Spleen (tissue), 11 donors: ENCODE data around the gene POMGNT2. TPM values are rescaled to one million over a fixed set of nuclear protein-coding genes. Genes with fewer than 3 reads are reported as not detected.

Experiments
- DNase-seq: peaks from one replicate; pipeline ENCODE4 v3.0.0-alpha.2; 2020
- H3K27ac ChIP-seq, 8 donors: fragments of 200-600 bp; sonication (generic) in 7 of 8; 1 replicate in 4 of 8; 2 replicates in 4 of 8; pipeline versions ENCODE4 v1.5.0 to v1.8.0; 2016 to 2021; ENCODE audit warnings: inconsistent platforms in 4 of 8, mild to moderate bottlenecking in 4 of 8, moderate library complexity in 1 of 8
- H3K27me3 ChIP-seq, 7 donors: fragments of 200-600 bp; sonication (generic) in 6 of 7; replicated peaks in 1 of 7; 1 replicate in 4 of 7; 2 replicates in 3 of 7; pipeline versions ENCODE4 v1.5.0 to v1.8.0; 2016 to 2021; ENCODE audit warnings: inconsistent platforms in 3 of 7, mild to moderate bottlenecking in 1 of 7
- H3K36me3 ChIP-seq, 6 donors: fragments of 200-600 bp; sonication (generic) in 5 of 6; 1 replicate in 4 of 6; 2 replicates in 2 of 6; pipeline versions ENCODE4 v1.5.0 to v1.8.0; 2016 to 2021; ENCODE audit warnings: inconsistent platforms in 2 of 6
- H3K4me1 ChIP-seq, 6 donors: fragments of 200-600 bp; sonication (generic) in 5 of 6; 1 replicate in 3 of 6; 2 replicates in 3 of 6; pipeline versions ENCODE4 v1.5.0 to v1.8.0; 2016 to 2021; ENCODE audit warnings: inconsistent platforms in 3 of 6
- H3K4me3 ChIP-seq, 8 donors: fragments of 200-600 bp; sonication (generic) in 7 of 8; 1 replicate in 4 of 8; 2 replicates in 4 of 8; pipeline versions ENCODE4 v1.5.0 to v1.8.0; 2016 to 2021; ENCODE audit warnings: inconsistent platforms in 4 of 8, mild to moderate bottlenecking in 4 of 8, moderate library complexity in 2 of 8
- H3K9me3 ChIP-seq, 8 donors: fragments of 200-600 bp; sonication (generic) in 7 of 8; 1 replicate in 4 of 8; 2 replicates in 4 of 8; pipeline versions ENCODE4 v1.5.0 to v1.8.0; 2016 to 2021; ENCODE audit warnings: inconsistent platforms in 4 of 8
- CTCF ChIP-seq, 11 experiments: fragments of 200-600 bp in 7 of 11; fragments of 450-650 bp in 4 of 11; sonication (generic) in 4 of 11; IDR thresholded peaks in 8 of 11; conservative IDR thresholded peaks in 3 of 11; 1 replicate in 7 of 11; 2 replicates in 4 of 11; pipeline versions ENCODE4 v1.4.0 to v1.8.0; 2016 to 2021; ENCODE audit warnings: antibody characterized with exemption in 11 of 11, inconsistent platforms in 4 of 11, mild to moderate bottlenecking in 1 of 11
- POLR2A ChIP-seq, 3 donors: fragments of 450-650 bp; IDR thresholded peaks; one replicate each; pipeline ENCODE4 v1.5.1; 2017; ENCODE audit warnings: antibody characterized with exemption in 3 of 3, mild to moderate bottlenecking in 1 of 3
- POLR2AphosphoS5 ChIP-seq, 3 donors: sonication (generic); formaldehyde crosslinking; IDR thresholded peaks; one replicate each; pipeline ENCODE4 v1.5.1; 2017; ENCODE audit warnings: antibody characterized with exemption in 3 of 3
- WGBS, 5 donors: extraction: QIAGEN DNeasy Blood & Tissue Kit in 3 of 5; methylation state at CpG; one replicate each; pipeline versions ENCODE4 v1.1.5 to v1.1.7; 2013 to 2018; 5-methylcytosine and 5-hydroxymethylcytosine counted together
- intact Hi-C: fragments of 100-400 bp; cut with DNase I; formaldehyde crosslinking; loops from one replicate; pipeline ENCODE4 v1.15.0; 2023; ENCODE audit warnings: low total_unique reads
- polyA plus RNA-seq, 3 donors: library from polyadenylated mRNA; stranded (reverse); fragments of 200-250 nt; gene quantifications; one replicate each; pipeline ENCODE4 v1.2.1, GENCODE V29; 2013
- total RNA-seq, 7 donors: library from RNA; depleted of rRNA in 3 of 7; stranded (reverse); fragments of >200 nt in 3 of 7; fragmentation: NEBNext Ultra II Directional in 4 of 7; extraction: Animal tissue kit (Norgen Biotek cat#: 25700) in 4 of 7; gene quantifications; one replicate each; pipeline versions ENCODE4 v1.1.0 to v1.2.1, GENCODE V29; 2016 to 2021
- donor health status: healthy with polysubstance abuse.
- donor health status: DM: no; HTN: no; CAD: no; lungs with moderate emphysema.
- donor health status: DM: no; HTN: no; CAD: no.
- donor health status: Bipolar disorder and iron deficiency.
- donor health status: healthy.
- donor health status: DM: no; HTN: no; CAD: no.
- donor health status: DM: yes; HTN: yes; CAD: no.

POMGNT2 gene
- total and polyA plus RNA-seq, 10 donors, result 2.3 to 13.6 (median 6.4) TPM

GRCh38 chr3:43142472-43142871 is 36.6 kb upstream of the POMGNT2 start:
- no peaks in the 10 kb centered on the region for H3K36me3 ChIP-seq
- TF ChIP-seq POLR2A (IDR thresholded peaks at IDR 0.05) (no peak), POLR2AphosphoS5 (IDR thresholded peaks at IDR 0.05) (no peak), CTCF (IDR thresholded peaks at IDR 0.05 in 8 of 11, conservative IDR thresholded peaks at IDR 0.05 in 3 of 11) (no peak)
- WGBS, 5 donors, result 26 to 47% (median 40%) methylated on average over 3 of the region's 3 CpGs

GRCh38 chr3:43138488-43139231 is 32.8 kb upstream of the POMGNT2 start:
- Histone ChIP-seq H3K27ac (no peak overlapping the region), H3K4me1 (no peaks in the 10 kb centered on the region), H3K9me3 (peaks cover 0 to 29% (median 17%) of the 10 kb centered on the region in 8 donors), H3K36me3 (no peaks in the 10 kb centered on the region), H3K27me3 (no peaks in the 10 kb centered on the region), H3K4me3 (no peak overlapping the region)
- intact Hi-C loops, result no loop called here
- WGBS, 5 donors, result 71 to 87% (median 82%) methylated on average over 4 of the region's 4 CpGs
- DNase-seq, result no peak
- TF ChIP-seq CTCF (IDR thresholded peaks at IDR 0.05 in 8 of 11, conservative IDR thresholded peaks at IDR 0.05 in 3 of 11), result no peak
- TF ChIP-seq POLR2AphosphoS5 (IDR thresholded peaks at IDR 0.05), result no peak
- no peak for TF ChIP-seq POLR2A (IDR thresholded peaks at IDR 0.05)

More at GRCh38 chr3:43142472-43142871, 36.6 kb upstream of the POMGNT2 start:
- peaks cover 0 to 11% (median 2%) of the 10 kb centered on the region in 8 donors for H3K9me3 ChIP-seq
- no peak for DNase-seq
- no peaks in the 10 kb centered on the region for H3K27me3 ChIP-seq
- no peak overlapping the region for H3K27ac ChIP-seq
- intact Hi-C loops, result no loop called here
- no peaks in the 10 kb centered on the region for H3K4me1 ChIP-seq
- H3K4me3 ChIP-seq, result no peak overlapping the region

- 74 to 91% (median 85%) methylated on average over 7 of the region's 7 CpGs for WGBS, 5 donors
- no peak for TF ChIP-seq CTCF (IDR thresholded peaks at IDR 0.05 in 8 of 11, conservative IDR thresholded peaks at IDR 0.05 in 3 of 11)
- TF ChIP-seq POLR2A (IDR thresholded peaks at IDR 0.05), result no peak
- no peak for TF ChIP-seq POLR2AphosphoS5 (IDR thresholded peaks at IDR 0.05)
- H3K27me3 ChIP-seq, result no peaks in the 10 kb centered on the region
- peaks cover 0 to 24% (median 17%) of the 10 kb centered on the region in 8 donors for H3K9me3 ChIP-seq
- DNase-seq, result no peak
- intact Hi-C loops, result no loop called here
- H3K4me3 ChIP-seq, result no peak overlapping the region
- no peak overlapping the region for H3K27ac ChIP-seq
- no peaks in the 10 kb centered on the region for H3K36me3 ChIP-seq
- H3K4me1 ChIP-seq, result no peaks in the 10 kb centered on the region
Observed at GRCh38 chr3:43132870-43133636, 27.2 kb upstream of the POMGNT2 start.

DNA sequence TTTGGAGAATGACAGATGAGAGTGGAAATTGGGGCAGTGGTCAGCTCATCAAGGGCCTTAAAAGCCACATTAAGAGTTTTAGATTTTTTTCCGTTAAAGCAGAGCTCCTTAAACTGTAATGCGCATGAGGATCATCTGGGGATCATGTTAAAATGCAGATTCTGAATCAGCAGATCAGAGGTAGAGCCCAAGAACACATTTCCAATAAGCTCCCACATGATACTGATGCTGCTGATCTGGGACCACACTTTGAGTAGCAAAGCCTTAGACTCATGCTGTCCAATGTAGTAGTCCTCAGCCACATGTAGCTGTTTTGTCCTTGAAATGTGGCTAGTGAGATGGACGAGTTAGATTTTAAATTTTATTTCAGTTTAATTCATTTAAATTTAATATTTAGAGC is 26.3 kb upstream of the POMGNT2 start:
- no peaks in the 10 kb centered on the region for H3K4me1 ChIP-seq
- intact Hi-C loops, result no loop called here
- H3K9me3 ChIP-seq, result peaks cover 0 to 16% (median 11%) of the 10 kb centered on the region in 8 donors
- H3K4me3 ChIP-seq, result no peak overlapping the region
- no peak overlapping the region for H3K27ac ChIP-seq
- no peaks in the 10 kb centered on the region for H3K27me3 ChIP-seq
- WGBS, 5 donors, result 85 to 93% (median 86%) methylated on average over 3 of the region's 3 CpGs
- TF ChIP-seq CTCF (IDR thresholded peaks at IDR 0.05 in 8 of 11, conservative IDR thresholded peaks at IDR 0.05 in 3 of 11) (no peak), POLR2AphosphoS5 (IDR thresholded peaks at IDR 0.05) (no peak), POLR2A (IDR thresholded peaks at IDR 0.05) (no peak)
- H3K36me3 ChIP-seq, result no peaks in the 10 kb centered on the region
- DNase-seq, result no peak
